GM12891 (cell line): Measurements from ENCODE around the gene S100A16.
"Not testable (repeated sequence)": the region's sequence is repeated elsewhere in the genome, so short reads cannot be mapped to it uniquely, and the experiment has no call there.

ENCODE experiments used
- DNase-seq: peaks from one replicate; pipeline ENCODE4 v3.0.0; 2011; ENCODE audit warnings: low spot score; ENCODE audit not compliant: insufficient read length
- FAIRE-seq: peaks from 2 replicates; lab custom pipeline; 2011; peaks lifted over from hg19 to GRCh38; lab: Jason Lieb, UNC
- PAX5 ChIP-seq: IDR thresholded peaks from 2 replicates; pipeline ENCODE4 v1.6.1; 2011; ENCODE audit warnings: low read length, moderate library complexity, mild to moderate bottlenecking; ENCODE audit not compliant: insufficient read depth, severe bottlenecking
- POLR2A ChIP-seq: IDR thresholded peaks from 2 replicates; pipeline ENCODE4 v1.6.1; 2011; ENCODE audit warnings: low read depth, low read length, control low read depth
- POLR2AphosphoS5 ChIP-seq: IDR thresholded peaks from 2 replicates; pipeline ENCODE4 v1.6.1; 2011; ENCODE audit warnings: low read depth, low read length, control low read depth
- POU2F2 ChIP-seq: IDR thresholded peaks from 2 replicates; pipeline ENCODE4 v1.6.1; 2011; ENCODE audit warnings: low read depth, mild to moderate bottlenecking, control low read depth, low read length, moderate library complexity
- SPI1 ChIP-seq: IDR thresholded peaks from 2 replicates; pipeline ENCODE4 v1.6.1; 2011; ENCODE audit warnings: low read depth, low read length, control low read depth
- TAF1 ChIP-seq: IDR thresholded peaks from 2 replicates; pipeline ENCODE4 v1.6.1; 2011; ENCODE audit warnings: low read depth, low read length, control low read depth

S100A16 gene

DNA sequence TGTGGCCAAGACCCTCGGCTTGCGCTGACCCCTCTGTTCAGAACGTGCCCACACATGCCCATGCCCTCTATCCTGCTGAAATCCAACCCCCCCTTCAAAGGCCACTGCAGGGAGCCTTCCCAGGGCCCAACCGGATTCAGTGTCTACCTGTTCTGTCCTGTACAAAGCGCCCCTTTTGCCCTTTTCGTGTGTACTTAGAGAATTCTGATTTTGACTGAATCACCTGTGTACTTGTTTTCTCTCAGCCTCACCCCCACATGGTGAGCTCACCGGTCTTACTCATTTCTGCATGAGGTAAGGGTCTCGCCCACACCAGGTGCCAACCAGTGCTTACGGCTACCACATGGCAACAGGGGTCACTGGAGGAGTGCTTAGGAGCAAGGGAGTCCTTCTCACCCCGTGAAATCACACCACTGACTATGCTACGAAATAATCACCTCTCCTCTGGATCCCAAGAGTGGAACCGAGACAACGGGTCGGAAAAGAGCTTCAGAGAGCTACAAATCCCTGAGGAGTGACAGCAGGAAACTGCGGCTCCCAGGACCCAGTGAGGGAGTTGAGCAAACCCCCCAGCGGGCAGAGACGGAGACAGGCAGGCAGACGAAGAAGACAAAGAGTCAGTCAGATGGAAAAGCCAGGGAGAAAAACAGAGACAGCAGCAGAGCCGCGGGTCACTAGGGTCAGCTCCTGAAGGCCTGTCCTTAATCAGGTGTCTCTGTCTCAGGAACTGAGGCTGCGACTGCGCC, 45.1 kb downstream of the S100A16 start:
- DNase-seq (no peak), FAIRE-seq (no peak)
- TF ChIP-seq SPI1 (no peak), TAF1 (no peak), PAX5 (no peak), POLR2AphosphoS5 (no peak), POLR2A (no peak), POU2F2 (no peak)

DNA sequence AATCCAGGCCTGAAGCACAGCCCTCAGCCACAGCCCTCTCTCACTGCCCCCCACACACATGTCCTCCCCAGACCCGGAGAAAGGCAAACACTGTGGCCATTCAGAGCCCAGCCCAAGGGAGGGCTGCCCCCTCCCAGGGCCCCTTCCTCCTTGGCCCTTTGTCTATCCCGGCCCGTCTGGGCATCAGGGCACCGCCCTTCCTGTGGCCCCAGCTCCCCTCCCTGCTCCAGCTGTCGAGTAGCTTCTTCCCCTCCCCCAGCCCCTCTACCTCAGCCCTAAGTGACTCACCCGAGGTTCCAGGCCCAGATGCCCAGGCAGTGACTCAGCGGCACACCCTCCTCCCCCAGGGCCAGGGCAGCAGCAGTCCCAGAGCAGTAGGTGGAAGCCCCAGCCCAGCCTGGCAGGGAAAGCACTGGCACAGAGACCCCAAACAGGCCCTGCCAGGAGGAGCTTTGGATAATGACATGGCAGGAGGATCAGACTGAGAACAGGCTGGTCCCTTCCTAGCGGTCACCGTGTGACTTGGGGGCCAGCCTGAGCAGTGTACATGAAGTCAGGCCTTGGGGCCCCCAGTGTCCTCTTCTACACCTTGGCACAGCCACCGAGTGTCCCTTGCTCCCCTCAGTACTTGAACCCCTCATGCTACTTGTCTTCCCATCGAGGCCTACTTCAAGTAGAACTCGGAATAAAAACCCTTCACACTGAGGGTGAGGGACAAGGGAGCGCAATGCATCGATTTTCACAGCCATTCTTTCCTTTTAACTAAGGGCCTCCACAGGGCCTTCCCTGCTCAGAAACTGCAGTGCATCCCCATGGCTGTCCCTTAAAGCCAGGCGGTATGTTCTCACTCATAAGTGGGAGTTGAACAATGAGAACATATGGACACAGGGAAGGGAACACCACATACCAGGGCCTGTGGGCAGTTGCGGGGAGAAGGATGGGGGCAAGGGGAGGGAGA, 46.2 kb downstream of the S100A16 start:
- DNase-seq (peak; percentile 57), FAIRE-seq (no peak)
- TF ChIP-seq TAF1 = no peak
- no peak for TF ChIP-seq POLR2A
- no peak for TF ChIP-seq POLR2AphosphoS5
- no peak for TF ChIP-seq POU2F2
- TF ChIP-seq PAX5 = no peak
- no peak for TF ChIP-seq SPI1

DNA sequence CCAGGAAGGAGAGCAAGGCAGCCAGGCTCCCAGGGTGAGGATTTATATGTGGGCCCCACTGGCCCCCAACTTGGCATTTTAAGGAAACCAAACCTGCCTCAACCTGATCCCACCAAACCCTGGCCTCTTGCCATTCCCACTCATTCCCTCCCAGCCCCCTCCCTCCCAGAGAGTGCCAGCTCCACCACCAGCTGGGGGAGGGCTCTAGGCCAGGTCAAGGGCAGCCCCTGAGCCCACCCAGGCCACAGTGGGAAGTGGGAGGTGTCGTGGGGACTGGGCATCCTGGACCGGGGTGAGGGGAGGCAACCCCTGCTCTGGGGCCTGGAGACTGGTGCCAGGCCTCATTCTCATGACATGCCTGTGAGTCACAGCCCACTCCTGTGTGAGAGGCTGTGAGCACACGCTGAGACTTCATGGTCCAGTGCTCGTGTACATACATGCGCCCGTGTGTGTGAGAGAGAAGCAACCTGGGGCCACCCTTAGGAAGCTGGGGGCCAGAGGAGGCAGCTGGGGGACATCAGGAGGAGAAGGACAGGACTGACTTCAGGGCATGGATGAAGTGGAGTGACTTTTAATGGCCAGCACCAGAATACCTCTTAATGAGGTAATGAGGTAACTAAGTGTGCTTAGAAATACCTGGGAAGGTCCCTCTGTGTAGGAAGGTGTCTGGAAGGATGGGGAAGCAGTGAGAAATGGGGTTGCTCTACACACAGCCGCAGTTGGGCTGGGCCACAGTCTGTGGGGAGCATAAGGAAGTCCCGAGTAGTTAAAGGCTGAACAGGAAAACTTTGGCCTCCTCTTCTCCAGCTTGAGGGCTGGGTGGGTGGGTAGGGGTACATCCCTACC, 47.2 kb downstream of the S100A16 start, which contains the start of gene S100A2:
S100A2 (minus strand) TSS at position 316 of the 846 bp plus-strand sequence. CDS start 1,967 bp downstream, outside the sequence.
- DNase-seq = peak; percentile 52
- peak; percentile 90 for FAIRE-seq
- TF ChIP-seq PAX5 (peak; percentile 67), TAF1 (no peak)

DNA sequence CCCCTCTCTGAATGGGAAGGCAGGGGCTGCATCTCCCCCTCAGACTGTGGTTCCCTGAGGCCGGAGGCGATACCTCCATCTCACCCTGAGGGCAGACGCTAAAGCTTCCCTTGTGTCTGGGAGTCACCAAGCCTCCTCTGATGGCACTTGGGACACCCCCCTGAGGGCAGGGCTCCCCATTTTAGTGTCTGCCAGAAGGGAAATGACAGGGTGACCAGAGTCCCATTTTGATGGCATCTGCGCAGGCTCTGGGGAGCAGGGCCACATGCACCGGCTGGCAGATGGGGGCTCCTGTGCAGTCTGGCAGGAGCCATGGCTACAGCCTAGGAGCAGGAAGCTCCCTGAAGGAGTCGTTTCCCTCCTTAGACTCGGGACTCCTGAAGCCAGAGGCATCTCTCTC, 48.9 kb downstream of the S100A16 start:
- TF ChIP-seq POLR2AphosphoS5 = no peak
- no peak for TF ChIP-seq POLR2A
- TF ChIP-seq POU2F2 = no peak
- no peak for TF ChIP-seq SPI1
- no peak for TF ChIP-seq TAF1
- no peak for TF ChIP-seq PAX5
- FAIRE-seq = no peak
- no peak for DNase-seq

DNA sequence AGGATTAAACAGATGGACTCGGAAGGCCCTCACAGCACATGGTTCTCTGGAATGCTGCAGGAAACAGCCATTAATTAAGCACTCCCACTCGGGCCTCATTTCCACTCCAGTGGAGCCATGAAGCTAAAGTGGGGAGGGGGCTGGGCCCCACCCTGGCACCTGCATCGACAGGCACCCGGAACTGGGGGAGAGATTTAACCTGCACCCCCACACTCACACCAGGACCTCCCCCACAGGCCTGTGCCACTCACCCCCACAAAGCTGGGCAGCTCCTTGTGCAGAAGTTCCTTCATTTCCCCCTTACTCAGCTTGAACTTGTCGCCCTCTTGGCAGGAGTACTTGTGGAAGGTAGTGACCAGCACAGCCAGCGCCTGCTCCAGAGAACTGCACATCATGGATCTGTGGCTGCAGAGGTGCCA, 49.4 kb downstream of the S100A16 start:
- TF ChIP-seq POLR2AphosphoS5 (no peak), POU2F2 (no peak)
- FAIRE-seq (no peak), DNase-seq (no peak)

DNA sequence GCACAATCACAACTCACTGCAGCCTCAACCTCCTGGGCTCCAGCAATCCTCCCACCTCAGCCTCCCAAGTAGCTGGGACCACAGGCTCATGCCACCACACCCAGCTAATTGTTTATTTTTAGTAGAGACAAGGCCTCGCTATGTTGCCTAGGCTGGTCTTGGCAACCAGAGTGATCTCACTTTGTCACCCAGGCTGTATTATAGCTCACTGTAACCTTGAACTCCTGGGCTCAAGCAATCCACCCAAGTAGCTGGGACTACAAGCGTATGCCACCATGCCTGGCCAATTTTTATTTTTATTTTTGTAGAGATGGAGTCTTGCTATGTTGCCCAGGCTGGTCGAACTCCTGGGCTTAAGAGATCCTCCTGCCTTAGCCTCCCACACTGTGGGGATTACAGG, 50.9 kb downstream of the S100A16 start:
- FAIRE-seq, DNase-seq: not testable (repeated sequence)

DNA sequence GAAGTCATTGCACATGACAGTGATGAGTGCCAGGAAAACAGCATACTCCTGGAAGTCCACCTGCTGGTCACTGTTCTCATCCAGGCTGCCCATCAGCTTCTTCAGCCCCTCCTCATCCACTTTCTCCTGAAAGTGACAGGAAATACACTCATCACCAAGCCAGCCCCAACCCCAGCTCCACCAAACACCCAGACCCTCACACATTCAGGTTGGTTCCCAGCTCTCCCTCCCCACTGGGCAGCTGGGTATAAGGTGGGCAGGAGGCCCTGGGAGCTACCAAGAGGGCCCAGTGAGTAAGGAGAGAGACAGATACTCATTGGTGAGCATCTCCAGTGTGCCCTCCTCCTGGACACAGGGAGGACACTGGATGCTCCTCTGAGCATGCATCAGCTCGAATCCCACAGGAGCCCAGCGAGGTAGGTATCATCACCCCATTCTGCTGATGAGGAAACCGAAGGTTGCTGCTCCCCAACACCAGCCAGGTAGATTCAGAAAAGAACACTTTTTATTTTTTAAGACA, 51.4 kb downstream of the S100A16 start:
- TF ChIP-seq TAF1 (no peak), SPI1 (no peak), POU2F2 (no peak), POLR2AphosphoS5 (no peak), POLR2A (no peak), PAX5 (no peak)
- no peak for DNase-seq
- no peak for FAIRE-seq

DNA sequence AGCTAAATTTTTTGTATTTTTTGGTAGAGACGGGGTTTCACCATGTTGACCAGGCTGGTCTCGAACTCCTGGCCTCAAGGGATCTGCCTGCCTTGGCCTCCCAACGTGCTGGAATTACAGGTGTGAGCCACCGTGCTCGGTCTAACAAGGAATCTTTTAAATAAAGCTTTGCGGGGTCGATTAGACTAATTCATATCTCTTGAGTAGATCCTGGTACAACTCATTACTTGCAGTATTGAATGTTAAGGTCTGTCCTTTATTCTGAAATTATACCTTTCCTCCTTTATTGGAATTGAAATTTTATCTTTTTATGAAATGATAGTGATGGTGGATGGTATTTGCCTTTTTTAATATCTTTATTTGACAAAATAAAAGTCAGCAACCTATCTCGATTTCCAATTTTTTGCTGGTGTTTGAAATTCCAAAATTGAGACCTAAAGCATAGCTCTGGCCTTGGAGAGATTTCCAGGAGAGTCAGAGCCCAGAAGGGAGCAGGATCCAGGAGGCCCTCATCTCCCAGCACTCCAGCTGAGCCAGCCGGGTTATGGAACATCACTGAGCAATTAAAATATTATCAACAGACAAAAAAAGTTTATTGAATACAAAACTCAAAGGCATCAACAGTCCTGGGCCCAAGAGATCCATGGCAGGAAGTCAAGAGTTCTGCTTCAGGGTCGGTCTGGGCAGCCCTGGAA, 52.0 kb downstream of the S100A16 start:
- TF ChIP-seq POLR2AphosphoS5 (no peak), POU2F2 (no peak), TAF1 (no peak), SPI1 (no peak), PAX5 (no peak), POLR2A (no peak)
- no peak for FAIRE-seq

DNA sequence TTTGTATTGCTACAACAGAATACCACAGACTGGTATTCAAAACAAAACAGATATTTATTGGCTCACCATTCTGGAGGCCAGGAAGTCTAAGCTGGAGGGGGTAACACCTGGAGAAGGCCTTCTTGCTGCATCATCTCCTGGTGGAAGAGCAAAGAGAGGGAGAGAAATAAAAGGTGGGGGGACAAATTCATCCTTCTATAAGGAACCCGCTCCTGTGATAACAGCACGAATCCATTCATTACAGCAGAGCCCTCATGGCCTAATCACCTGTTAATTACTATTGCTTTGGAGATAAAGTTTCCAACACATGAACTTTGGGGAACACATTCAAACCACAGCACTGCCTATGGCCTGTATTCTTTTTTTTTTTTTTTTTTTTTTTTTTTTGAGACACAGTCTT, 52.7 kb downstream of the S100A16 start:
- DNase-seq (no peak), FAIRE-seq (no peak)
- TF ChIP-seq SPI1 = no peak
- TF ChIP-seq POU2F2 = no peak
- no peak for TF ChIP-seq POLR2A
- no peak for TF ChIP-seq PAX5
- no peak for TF ChIP-seq POLR2AphosphoS5
- TF ChIP-seq TAF1 = no peak

More for the DNA sequence above, 52.0 kb downstream of the S100A16 start:
- no peak for DNase-seq
